K562 treated with DMSO at 1 percent for 48 hours (cell line): ENCODE results near the gene POM121L12. TPM values are rescaled to one million over a fixed set of nuclear protein-coding genes. Genes with fewer than 3 reads are reported as not detected.

Experiments used
- total RNA-seq: library from RNA; unstranded; fragments of 300-600 nt; gene quantifications from 2 replicates; pipeline ENCODE4 v1.2.3, GENCODE V29; 2022; ENCODE audit warnings: low replicate concordance; ENCODE audit errors: extremely low read depth

The POM121L12 gene
- not detected in 2 replicates for total RNA-seq

GRCh38 chr7:53035499-53036412, at the start of gene POM121L12:
POM121L12 (plus strand) TSS chr7:53035633; CDS start chr7:53035672, 39 bp downstream.

